UCSD-AML1 (cell line): ENCODE measurements around the gene MAP2K1.
"Not testable (repeated sequence)": the region's sequence is repeated elsewhere in the genome, so short reads cannot be mapped to it uniquely, and the experiment has no call there.

Source experiments
- DNase-seq: peaks from one replicate; lab custom pipeline; 2025; ENCODE audit not compliant: unreplicated experiment; lab: John Stamatoyannopoulos, UW

MAP2K1 gene

GRCh38 chr15:66474135-66474534, 87.4 kb downstream of the MAP2K1 start:
- DNase-seq = no peak

- no peak for DNase-seq
These were observed 88.3 kb downstream of the MAP2K1 start for GRCh38 chr15:66474963-66475362.

GRCh38 chr15:66476535-66476934, 89.8 kb downstream of the MAP2K1 start:
- DNase-seq = no peak

GRCh38 chr15:66477011-66477410, 90.3 kb downstream of the MAP2K1 start:
- DNase-seq = no peak

- no peak for DNase-seq
These were observed 93.6 kb downstream of the MAP2K1 start for GRCh38 chr15:66480267-66480666.

GRCh38 chr15:66481107-66481856, 94.6 kb downstream of the MAP2K1 start:
- DNase-seq = no peak

GRCh38 chr15:66482539-66482938, 95.8 kb downstream of the MAP2K1 start:
- DNase-seq = no peak

- no peak for DNase-seq
These were observed 96.4 kb downstream of the MAP2K1 start for GRCh38 chr15:66483131-66483566.

- DNase-seq = no peak
These were observed 97.9 kb downstream of the MAP2K1 start for GRCh38 chr15:66484539-66485112.

- no peak for DNase-seq
These were observed 100.2 kb downstream of the MAP2K1 start for GRCh38 chr15:66486887-66487286.

- no peak for DNase-seq
These were observed 101.8 kb downstream of the MAP2K1 start for GRCh38 chr15:66488525-66488924.

GRCh38 chr15:66489179-66489791, 102.6 kb downstream of the MAP2K1 start:
- DNase-seq = no peak

GRCh38 chr15:66491846-66492245, 105.1 kb downstream of the MAP2K1 start:
- no peak for DNase-seq

GRCh38 chr15:66494262-66494661, 107.5 kb downstream of the MAP2K1 start:
- DNase-seq = no peak

- no peak for DNase-seq
These were observed 110.3 kb downstream of the MAP2K1 start for GRCh38 chr15:66496951-66497501.

- DNase-seq = peak; percentile 96
These were observed 111.1 kb downstream of the MAP2K1 start, which contains the start of gene SNAPC5 for GRCh38 chr15:66497502-66498455. Gene SNAPC5 (minus strand): TSS chr15:66497762. CDS start chr15:66497731, 31 bp downstream.

GRCh38 chr15:66498501-66499386, 112.0 kb downstream of the MAP2K1 start:
- no peak for DNase-seq

GRCh38 chr15:66500346-66500745, 113.6 kb downstream of the MAP2K1 start:
- not testable (repeated sequence) for DNase-seq

GRCh38 chr15:66502491-66502890, 115.8 kb downstream of the MAP2K1 start:
- DNase-seq = no peak
